OCI-LY1 (cell line): ENCODE measurements around the gene COX4I1.

Experiments
- H2AFZ ChIP-seq: fragments of 200-600 bp; sonication (generic), shearing (Covaris generic); 2 replicates; pipeline ENCODE4 v1.6.0; 2014; ENCODE audit warnings: antibody characterized with exemption, mild to moderate bottlenecking, low read length
- H3F3A ChIP-seq: fragments of 200-600 bp; sonication (generic), shearing (Covaris generic); 2 replicates; pipeline ENCODE4 v1.6.0; 2014; ENCODE audit warnings: mild to moderate bottlenecking, antibody characterized with exemption, low read length, moderate library complexity; ENCODE audit not compliant: insufficient read depth
- H3K27ac ChIP-seq: fragments of 200-600 bp; sonication (generic); 2 replicates; pipeline ENCODE4 v1.5.1; 2014; ENCODE audit warnings: low read length, mixed run types, mild to moderate bottlenecking, low read depth; ENCODE audit not compliant: poor library complexity, severe bottlenecking
- H3K27me3 ChIP-seq: fragments of 200-600 bp; sonication (generic); 2 replicates; pipeline ENCODE4 v1.6.0; 2014; ENCODE audit warnings: antibody characterized with exemption, mild to moderate bottlenecking, low read length, moderate library complexity; ENCODE audit not compliant: insufficient read depth
- H3K36me3 ChIP-seq: fragments of 200-600 bp; sonication (generic); 2 replicates; pipeline ENCODE4 v1.6.1; 2014; ENCODE audit warnings: mild to moderate bottlenecking, antibody characterized with exemption, low read length, moderate library complexity, mixed read lengths; ENCODE audit not compliant: insufficient read depth
- H3K4me1 ChIP-seq: fragments of 200-600 bp; sonication (generic); 2 replicates; pipeline ENCODE4 v1.5.1; 2014; ENCODE audit warnings: mild to moderate bottlenecking, low read length, moderate library complexity; ENCODE audit not compliant: insufficient read depth, severe bottlenecking
- H3K4me2 ChIP-seq: fragments of 200-600 bp; sonication (generic), shearing (Covaris generic); 2 replicates; pipeline ENCODE4 v1.6.1; 2014; ENCODE audit warnings: low read length
- H3K4me3 ChIP-seq: fragments of 200-600 bp; sonication (generic); 2 replicates; pipeline ENCODE4 v1.5.1; 2014; ENCODE audit warnings: low read length, low read depth, mild to moderate bottlenecking, mixed read lengths; ENCODE audit not compliant: poor library complexity, severe bottlenecking
- H3K79me2 ChIP-seq: fragments of 200-600 bp; shearing (Covaris generic); 2 replicates; pipeline ENCODE4 v1.6.1; 2016; ENCODE audit warnings: mixed run types, low read length, mixed read lengths; ENCODE audit not compliant: insufficient read depth
- H3K9ac ChIP-seq: fragments of 200-600 bp; sonication (generic), shearing (Covaris generic); 2 replicates; pipeline ENCODE4 v1.6.1; 2014; ENCODE audit warnings: mild to moderate bottlenecking, low read length, mixed read lengths
- H3K9me2 ChIP-seq: fragments of 200-600 bp; sonication (generic), shearing (Covaris generic); 2 replicates; pipeline ENCODE4 v1.6.1; 2014; ENCODE audit warnings: low read depth, mild to moderate bottlenecking, low read length, mixed read lengths
- H3K9me3 ChIP-seq: fragments of 200-600 bp; shearing (Covaris generic); 2 replicates; pipeline ENCODE4 v1.6.1; 2014; ENCODE audit warnings: low read length, mixed read lengths
- H4K20me1 ChIP-seq: fragments of 200-600 bp; sonication (generic), shearing (Covaris generic); 2 replicates; pipeline ENCODE4 v1.6.0; 2016; ENCODE audit warnings: mild to moderate bottlenecking, low read length; ENCODE audit not compliant: insufficient read depth
- CTCF ChIP-seq: fragments of 200-600 bp; sonication (generic), shearing (Covaris generic); IDR thresholded peaks from 2 replicates; pipeline ENCODE4 v1.5.1; 2017; ENCODE audit warnings: mild to moderate bottlenecking, antibody characterized with exemption, low read length, moderate library complexity, mixed read lengths
- EZH2 ChIP-seq: fragments of 200-600 bp; sonication (generic), shearing (Covaris generic); IDR thresholded peaks from 2 replicates; pipeline ENCODE4 v1.8.0; 2017; ENCODE audit warnings: borderline replicate concordance, mixed run types, mild to moderate bottlenecking, antibody characterized with exemption, low read length, moderate library complexity, mixed read lengths

Gene COX4I1

GRCh38 chr16:85834741-85835140 lies 35.2 kb downstream of the COX4I1 start:
- H4K20me1 ChIP-seq: no peaks in the 10 kb centered on the region
- H3K36me3 ChIP-seq: no peaks in the 10 kb centered on the region
- no peaks in the 10 kb centered on the region for H3K79me2 ChIP-seq
- no peak overlapping the region for H2AFZ ChIP-seq
- H3K4me3 ChIP-seq: no peak overlapping the region
- no peaks in the 10 kb centered on the region for H3K9me3 ChIP-seq
- H3K9me2 ChIP-seq: no peaks in the 10 kb centered on the region
- no peaks in the 10 kb centered on the region for H3F3A ChIP-seq
- no peak overlapping the region for H3K27ac ChIP-seq
- H3K27me3 ChIP-seq: no peaks in the 10 kb centered on the region; the same call in 1 of the 2 replicates
- TF ChIP-seq EZH2 (no peak), CTCF (no peak)
- peaks cover 22% of the 10 kb centered on the region for H3K4me1 ChIP-seq
- no peak overlapping the region for H3K9ac ChIP-seq
- no peak overlapping the region for H3K4me2 ChIP-seq

DNA sequence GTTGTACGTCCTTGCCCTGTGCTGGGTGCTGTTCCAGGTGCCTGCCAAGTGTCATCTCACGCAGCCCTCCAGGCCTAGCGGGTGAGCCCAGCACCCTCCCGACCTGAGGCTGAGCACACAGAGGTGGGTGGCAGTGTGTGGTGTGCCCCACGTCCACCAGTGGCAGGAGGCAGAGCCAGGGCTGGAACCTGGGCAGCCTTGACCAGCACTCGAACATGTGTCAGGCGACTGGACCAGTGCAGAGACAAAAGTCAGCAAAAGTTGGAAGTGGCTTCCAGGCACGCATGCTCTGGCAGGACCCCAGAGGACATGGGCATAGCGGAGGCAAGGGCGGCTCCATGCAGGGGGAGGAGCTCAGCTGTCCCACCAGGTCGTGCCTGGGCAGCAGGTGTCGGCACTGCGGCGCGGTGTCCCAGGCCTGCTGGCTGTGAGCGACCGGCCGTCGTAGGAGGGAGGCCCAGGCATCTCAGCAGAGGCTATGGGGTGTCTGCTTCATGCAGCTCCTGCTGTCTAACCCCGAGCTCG lies 35.8 kb downstream of the COX4I1 start:
- Histone ChIP-seq H3K9ac (no peak overlapping the region), H3K4me1 (peaks cover 17% of the 10 kb centered on the region), H3F3A (no peaks in the 10 kb centered on the region), H3K9me2 (no peaks in the 10 kb centered on the region), H3K4me3 (no peak overlapping the region), H3K9me3 (no peaks in the 10 kb centered on the region), H3K4me2 (no peak overlapping the region), H3K79me2 (no peaks in the 10 kb centered on the region), H2AFZ (no peak overlapping the region), H3K27ac (no peak overlapping the region), H3K36me3 (no peaks in the 10 kb centered on the region), H4K20me1 (no peaks in the 10 kb centered on the region), H3K27me3 (no peaks in the 10 kb centered on the region)
- TF ChIP-seq EZH2: no peak
- TF ChIP-seq CTCF: no peak

GRCh38 chr16:85835956-85836705 lies 36.6 kb downstream of the COX4I1 start:
- H3K27me3 ChIP-seq: no peaks in the 10 kb centered on the region
- H3K4me1 ChIP-seq: peaks cover 17% of the 10 kb centered on the region
- H3K79me2 ChIP-seq: no peaks in the 10 kb centered on the region
- no peak overlapping the region for H3K4me2 ChIP-seq
- H3K36me3 ChIP-seq: no peaks in the 10 kb centered on the region
- no peak overlapping the region for H3K9ac ChIP-seq
- H3K9me2 ChIP-seq: no peaks in the 10 kb centered on the region
- H3K9me3 ChIP-seq: no peaks in the 10 kb centered on the region
- H4K20me1 ChIP-seq: no peaks in the 10 kb centered on the region
- no peaks in the 10 kb centered on the region for H3F3A ChIP-seq
- TF ChIP-seq CTCF: no peak
- no peak for TF ChIP-seq EZH2
- H3K27ac ChIP-seq: no peak overlapping the region
- H3K4me3 ChIP-seq: no peak overlapping the region
- no peak overlapping the region for H2AFZ ChIP-seq
